ENCODE measurements around the gene GADD45G. TPM values are rescaled to one million over a fixed set of nuclear protein-coding genes. Genes with fewer than 3 reads are reported as not detected.

Gene GADD45G
- total RNA-seq, 1 donor from 2014 or later = 48.9 TPM

DNA sequence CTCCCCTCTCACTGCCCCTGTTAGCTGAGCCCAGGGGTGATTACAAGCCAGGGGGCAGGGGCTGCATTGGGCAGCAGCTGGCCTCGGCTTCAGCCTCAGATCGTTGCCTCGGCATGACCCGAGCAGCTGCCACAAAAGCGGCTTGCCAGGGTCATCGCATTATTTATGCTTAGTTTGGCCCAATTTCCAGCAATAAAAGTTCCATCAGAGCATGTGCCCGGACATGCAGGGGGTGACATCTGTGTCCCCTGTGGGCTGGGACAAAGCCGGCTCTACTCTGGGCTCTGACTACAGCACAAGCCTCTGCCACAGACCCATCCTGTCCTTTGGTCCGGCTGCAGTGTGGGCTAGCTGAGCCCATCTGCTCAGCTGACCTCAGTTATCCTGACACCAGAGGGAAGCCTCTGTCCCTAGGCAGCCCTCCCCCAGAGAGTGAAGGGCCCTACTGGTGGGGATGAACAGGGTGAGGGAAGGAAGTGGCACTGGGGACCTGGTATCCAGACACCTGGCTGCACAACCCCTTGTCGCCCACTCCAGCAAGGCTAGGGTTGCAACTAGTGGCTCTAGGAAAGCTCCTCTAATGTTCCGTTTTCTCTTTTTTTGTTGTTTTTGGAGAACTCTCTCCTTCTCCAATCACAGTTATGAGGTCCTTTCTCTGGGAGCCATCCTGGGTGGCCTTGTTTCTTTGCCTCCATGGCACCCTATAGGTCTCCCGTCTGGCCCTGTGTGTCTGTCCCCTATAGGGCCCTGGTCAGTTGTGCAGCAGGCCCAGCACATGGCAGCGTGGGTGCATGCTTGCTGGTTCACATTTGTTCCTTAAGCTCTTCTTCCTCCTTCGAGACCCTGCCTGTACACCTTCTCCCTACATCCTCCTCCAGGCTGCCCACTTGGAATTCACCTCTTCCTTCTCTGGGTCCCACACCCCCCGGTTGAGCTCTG, 13.3 kb upstream of the GADD45G start:
- DNase-seq = no peak
- intact Hi-C loops (cut with DNase I) = loop anchor here (10.0 kb wide), 1 partner anchor 1293 kb away; no protein-coding TSS in a partner anchor

DNA sequence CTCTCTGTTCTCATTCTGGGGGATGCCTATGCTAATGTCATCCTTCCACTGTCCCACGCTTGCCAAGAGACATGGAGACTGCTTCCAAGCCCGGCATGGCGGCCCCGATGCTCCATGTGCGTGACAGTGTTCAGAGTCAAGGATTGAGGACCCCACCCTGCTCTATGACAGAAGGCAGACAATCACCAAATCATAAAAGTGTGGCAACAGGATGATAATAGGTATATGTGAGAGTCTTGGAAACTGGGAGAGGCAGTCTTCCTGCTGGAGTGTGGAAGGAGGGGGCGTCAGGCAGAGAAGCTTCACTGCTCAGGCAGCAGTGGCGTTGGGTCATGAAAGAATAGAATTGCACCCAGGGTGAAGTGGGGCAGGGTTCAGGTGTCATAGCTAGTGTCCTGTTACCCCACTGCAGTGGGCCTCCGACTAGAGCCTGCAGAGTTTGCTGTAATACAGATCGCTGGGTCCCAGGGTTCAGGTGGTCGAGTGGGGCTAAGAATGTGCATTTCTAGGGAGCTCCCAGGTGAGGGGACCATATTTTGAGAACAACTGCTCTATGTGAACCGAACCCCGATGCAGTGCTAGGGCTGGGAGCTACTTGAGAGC, 12.5 kb upstream of the GADD45G start:
- intact Hi-C loops (cut with DNase I) = loop anchor here (10.0 kb wide), 1 partner anchor 1292 kb away; no protein-coding TSS in a partner anchor
- ATAC-seq (ENCODE audit: poor library complexity) = no peak
- DNase-seq = no peak

More for the DNA sequence above, 13.3 kb upstream of the GADD45G start:
- ATAC-seq (ENCODE audit: poor library complexity) = no peak

- no peak for ATAC-seq (ENCODE audit: poor library complexity)
- intact Hi-C loops (cut with DNase I) = loop anchor here (10.0 kb wide), 1 partner anchor 1292 kb away; no protein-coding TSS in a partner anchor
- DNase-seq = no peak
Measured at GRCh38 chr9:89592963-89593726, 11.7 kb upstream of the GADD45G start.

- intact Hi-C loops (cut with DNase I) = loop anchor here (10.0 kb wide), 1 partner anchor 1291 kb away; no protein-coding TSS in a partner anchor
- peak; percentile 61 for DNase-seq
- peak; percentile 50 for ATAC-seq (ENCODE audit: poor library complexity)
Measured at GRCh38 chr9:89593727-89594427, 10.9 kb upstream of the GADD45G start.

DNA sequence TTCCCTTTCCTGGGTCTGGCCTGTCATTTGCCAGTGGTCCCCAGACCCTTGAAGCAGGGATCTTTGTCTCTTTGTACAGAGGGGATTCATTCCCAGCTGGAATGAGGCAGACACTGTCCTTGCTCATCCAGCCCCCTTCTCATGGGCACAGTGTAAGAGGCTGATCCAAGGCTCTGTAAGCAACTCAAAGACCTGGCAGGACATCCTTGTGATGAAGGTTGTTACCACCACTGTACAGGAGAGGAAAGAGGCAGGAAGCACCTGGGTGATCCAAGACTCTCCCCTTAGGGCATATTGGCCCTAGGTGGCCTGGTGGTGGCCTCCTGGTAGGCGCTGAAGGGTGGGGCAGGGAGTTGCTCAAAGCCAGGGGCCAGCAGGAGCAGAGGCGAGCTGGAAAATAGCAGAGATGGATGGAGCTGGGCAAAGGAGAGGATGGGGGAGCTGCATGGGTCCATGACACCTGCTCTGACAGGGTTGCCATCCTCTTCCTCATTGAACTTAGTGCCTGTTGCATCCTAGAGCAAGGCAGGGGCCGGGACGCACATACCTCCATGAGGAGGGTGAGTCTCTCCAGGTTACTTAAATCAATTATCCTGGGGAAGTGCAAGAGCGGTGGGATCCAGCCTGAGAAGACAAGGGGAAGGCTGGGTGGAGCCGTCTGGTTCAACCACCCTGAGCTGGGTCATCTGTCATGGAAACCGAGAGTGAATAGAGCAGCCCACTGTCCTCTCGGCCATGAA, 9.8 kb upstream of the GADD45G start:
- DNase-seq = no peak
- no peak for ATAC-seq (ENCODE audit: poor library complexity)
- intact Hi-C loops (cut with DNase I) = loop anchor here (10.0 kb wide), 1 partner anchor 1290 kb away; no protein-coding TSS in a partner anchor

- ATAC-seq (ENCODE audit: poor library complexity) = no peak
- intact Hi-C loops (cut with DNase I) = loop anchor here (10.0 kb wide), 1 partner anchor 1289 kb away; no protein-coding TSS in a partner anchor
- DNase-seq = no peak
Measured at GRCh38 chr9:89595646-89596045, 9.2 kb upstream of the GADD45G start.

- intact Hi-C loops (cut with DNase I) = loop anchor here (10.0 kb wide), 1 partner anchor 1288 kb away; no protein-coding TSS in a partner anchor
- no peak for DNase-seq
- no peak for ATAC-seq (ENCODE audit: poor library complexity)
Measured at GRCh38 chr9:89596937-89597555, 7.8 kb upstream of the GADD45G start.

DNA sequence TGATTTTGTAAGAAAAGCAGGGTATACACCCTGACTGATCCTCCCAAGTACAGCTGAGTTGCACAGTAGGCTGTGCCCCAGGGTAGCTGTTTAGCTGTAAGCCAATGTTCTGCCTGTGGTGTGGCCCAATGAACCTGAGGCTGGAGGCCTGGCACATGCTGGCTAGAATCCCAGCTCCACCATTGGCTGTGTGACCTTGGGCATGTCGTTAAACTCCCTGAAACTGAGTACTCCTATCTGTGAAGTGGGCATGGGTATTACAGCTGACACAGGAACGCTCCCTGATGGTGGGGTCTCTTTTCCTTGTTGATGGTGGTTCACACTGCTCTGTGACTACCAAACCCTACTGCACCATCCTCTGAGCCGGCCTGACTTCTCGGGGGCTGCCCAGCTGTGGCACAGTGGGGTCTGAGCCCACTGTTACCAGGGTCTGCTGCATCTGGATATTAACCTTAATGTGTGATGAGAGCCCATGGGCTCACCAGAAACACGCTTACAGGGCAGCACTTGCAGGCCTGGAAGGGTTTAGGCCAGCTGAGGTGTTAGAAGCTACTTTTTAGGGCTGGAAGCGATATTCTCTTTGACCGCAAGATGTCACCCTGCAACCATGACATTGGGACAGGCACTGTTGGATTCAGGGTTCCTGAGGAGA, 7.0 kb upstream of the GADD45G start:
- peak; percentile 73 for ATAC-seq (ENCODE audit: poor library complexity)
- DNase-seq = no peak
- intact Hi-C loops (cut with DNase I) = loop anchor here (10.0 kb wide), 1 partner anchor 1287 kb away; no protein-coding TSS in a partner anchor

DNA sequence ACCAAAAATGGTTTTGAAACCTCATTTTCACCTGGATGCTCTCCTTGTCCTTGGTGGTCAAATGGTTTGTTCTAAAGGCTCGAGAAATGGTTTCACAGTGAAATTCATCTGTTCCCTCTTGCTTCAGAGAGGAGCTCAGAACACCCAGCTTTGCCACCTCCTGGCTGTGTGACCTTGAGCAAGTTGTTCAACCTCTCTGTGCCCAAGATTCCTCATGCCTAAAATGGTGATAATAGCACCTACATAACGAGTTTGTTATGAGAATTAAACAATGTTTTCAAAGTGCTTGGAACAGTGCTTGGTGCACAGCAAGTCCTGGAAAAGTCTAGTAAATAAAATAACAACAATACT, 6.5 kb upstream of the GADD45G start:
- intact Hi-C loops (cut with DNase I) = loop anchor here (10.0 kb wide), 1 partner anchor 1286 kb away; no protein-coding TSS in a partner anchor

DNA sequence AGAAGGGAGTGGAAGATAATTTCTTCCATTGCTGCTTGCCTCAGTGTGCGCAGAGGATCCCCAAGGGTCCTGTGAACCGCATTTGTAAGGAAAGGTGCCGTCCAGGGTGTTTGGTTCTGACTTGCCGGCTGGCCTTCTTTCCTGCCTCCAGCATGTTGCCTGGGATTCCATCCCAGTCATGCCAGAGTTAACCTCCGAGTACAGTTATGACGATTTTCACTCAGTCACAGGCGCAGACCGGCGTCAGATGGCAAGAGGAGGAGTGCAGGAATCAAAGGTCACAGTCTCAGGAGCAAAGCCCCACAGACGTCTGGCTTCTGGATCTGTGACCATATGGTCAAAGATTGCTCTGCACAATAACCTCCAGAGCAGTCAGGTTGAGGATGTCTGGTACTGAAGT, 5.9 kb upstream of the GADD45G start:
- no peak for DNase-seq
- no peak for ATAC-seq (ENCODE audit: poor library complexity)
- intact Hi-C loops (cut with DNase I) = loop anchor here (10.0 kb wide), 1 partner anchor 1286 kb away; no protein-coding TSS in a partner anchor

More for the DNA sequence above, 6.5 kb upstream of the GADD45G start:
- no peak for ATAC-seq (ENCODE audit: poor library complexity)
- DNase-seq = no peak

- intact Hi-C loops (cut with DNase I) = loop anchor here (10.0 kb wide), 4 partner anchors 154 to 394 kb away; no protein-coding TSS in a partner anchor
- ATAC-seq (ENCODE audit: poor library complexity) = no peak
- no peak for DNase-seq
Measured at GRCh38 chr9:89600831-89601230, 4.0 kb upstream of the GADD45G start.

GRCh38 chr9:89601306-89601705, 3.5 kb upstream of the GADD45G start:
- DNase-seq (no peak), ATAC-seq (ENCODE audit: poor library complexity) (no peak)
- intact Hi-C loops (cut with DNase I) = loop anchor here (10.0 kb wide), 4 partner anchors 153 to 393 kb away; no protein-coding TSS in a partner anchor

- ATAC-seq (ENCODE audit: poor library complexity) = no peak
- no peak for DNase-seq
- intact Hi-C loops (cut with DNase I) = loop anchor here (2.0 to 10.0 kb wide), 5 partner anchors 153 to 499 kb away; no protein-coding TSS in a partner anchor
Measured at GRCh38 chr9:89601856-89602562, 2.8 kb upstream of the GADD45G start.

GRCh38 chr9:89602978-89603766, 1.6 kb upstream of the GADD45G start:
- peak; percentile 42 for ATAC-seq (ENCODE audit: poor library complexity)
- intact Hi-C loops (cut with DNase I) = loop anchor here (2.0 to 10.0 kb wide), 5 partner anchors 152 to 498 kb away; no protein-coding TSS in a partner anchor
- peak; percentile 93 for DNase-seq

All from Right ventricle myocardium superior (tissue), 1 donor.